ENCODE data around the gene SLC38A7. TPM values are rescaled to one million over a fixed set of nuclear protein-coding genes. Genes with fewer than 3 reads are reported as not detected.

SLC38A7 gene
- total and polyA plus RNA-seq, 2 of the 13 experiments (the other 11 are each of a cell fraction or from before 2014, with no cell fraction given): 13.2 to 14.1 TPM

GRCh38 chr16:58629733-58630640 is 54.6 kb downstream of the SLC38A7 start, which contains the start of gene CNOT1 (continued):
- peak; percentile 69; the same call in 1 of the 2 replicates for TF ChIP-seq BCL3 (CRISPR knock-in tag; IDR thresholded peaks at IDR 0.05)
- TF ChIP-seq IRF2 (CRISPR knock-in tag; IDR thresholded peaks at IDR 0.05): peak; percentile 99
- TF ChIP-seq ZNF546 (CRISPR knock-in tag; conservative IDR thresholded peaks at IDR 0.05): no peak
- peak; percentile 95 for TF ChIP-seq POLR2AphosphoS5 (IDR thresholded peaks at IDR 0.05; ENCODE audit: low read depth, low read length)
- TF ChIP-seq CHD4 (IDR thresholded peaks at IDR 0.05; ENCODE audit: borderline replicate concordance, low read length): peak; percentile 92; the same call in 1 of the 2 replicates
- TF ChIP-seq ZGPAT (CRISPR knock-in tag; IDR thresholded peaks at IDR 0.05): peak; percentile 77
- TF ChIP-seq PRPF4 (IDR thresholded peaks at IDR 0.05; ENCODE audit: low read depth, low read length, poor library complexity, severe bottlenecking): no peak
- TF ChIP-seq DNMT1 (CRISPR knock-in tag; IDR thresholded peaks at IDR 0.05): no peak
- TF ChIP-seq ARNTL (CRISPR knock-in tag; IDR thresholded peaks at IDR 0.05): peak; percentile 83
- TF ChIP-seq ELF3 (CRISPR knock-in tag; IDR thresholded peaks at IDR 0.05): peak; percentile 24
- no peak for TF ChIP-seq ZNF17 (CRISPR knock-in tag; IDR thresholded peaks at IDR 0.05)
- TF ChIP-seq ZNF530 (CRISPR knock-in tag; IDR thresholded peaks at IDR 0.05; ENCODE audit: low read depth): no peak
- no peak; the same call in 1 of the 2 replicates for TF ChIP-seq ZIK1 (CRISPR knock-in tag; IDR thresholded peaks at IDR 0.05; ENCODE audit: borderline replicate concordance, low read depth)
- TF ChIP-seq GMEB1 (CRISPR knock-in tag; IDR thresholded peaks at IDR 0.05; ENCODE audit: borderline replicate concordance): peak; percentile 95
- TF ChIP-seq ZBTB3 (CRISPR knock-in tag; IDR thresholded peaks at IDR 0.05; ENCODE audit: borderline replicate concordance, low read depth): peak; percentile 54; the same call in 1 of the 2 replicates
- peak; percentile 63; the same call in 1 of the 2 replicates for TF ChIP-seq GATA4 (IDR thresholded peaks at IDR 0.05; ENCODE audit: borderline replicate concordance, low read depth)
- TF ChIP-seq DDIT3 (CRISPR knock-in tag; IDR thresholded peaks at IDR 0.05): no peak
- no peak for TF ChIP-seq GPN1 (CRISPR knock-in tag; IDR thresholded peaks at IDR 0.05; ENCODE audit: borderline replicate concordance)
- peak; percentile 89 for TF ChIP-seq GMEB2 (CRISPR knock-in tag; IDR thresholded peaks at IDR 0.05; ENCODE audit: low read depth)
- TF ChIP-seq CAMTA2 (CRISPR knock-in tag; IDR thresholded peaks at IDR 0.05; ENCODE audit: borderline replicate concordance): 0 out of 2 replicates have a peak, but pooled peaks have one; percentile 39
- peak; percentile 89 for TF ChIP-seq THAP7 (CRISPR knock-in tag; IDR thresholded peaks at IDR 0.05)
- no peak for TF ChIP-seq MTA3 (CRISPR knock-in tag; IDR thresholded peaks at IDR 0.05)

Measured in HepG2 (cell line).